Measurements from ENCODE around the gene SH2D4B. TPM values are rescaled to one million over a fixed set of nuclear protein-coding genes. Genes with fewer than 3 reads are reported as not detected.

Gene SH2D4B
- total RNA-seq, 1 experiment from 2014 or later, result 0.22 TPM

- no peak overlapping the region for H2AFZ ChIP-seq (ENCODE audit: low read depth, low read length, poor library complexity, severe bottlenecking)
- H3K4me2 ChIP-seq (ENCODE audit: low read length), result no peak overlapping the region
- no peaks in the 10 kb centered on the region for H3K27me3 ChIP-seq (ENCODE audit: insufficient read depth, low read length)
- intact Hi-C loops (cut with micrococcal nuclease), result loop anchor here (10.0 kb wide), 1 partner anchor 205 kb away; no protein-coding TSS in a partner anchor
- no peak overlapping the region for H3K27ac ChIP-seq (ENCODE audit: low read depth, low read length)
- RAD21 ChIA-PET (ENCODE audit: low non-redundant PET in 1 of 2, low total read pairs in 2 of 2, uncharacterized antibody in 2 of 2, unreplicated experiment in 2 of 2), result no interaction called here
- POLR2A ChIA-PET, result no interaction called here
- no peaks in the 10 kb centered on the region for H4K20me1 ChIP-seq (ENCODE audit: insufficient read depth)
- H3K79me2 ChIP-seq (ENCODE audit: insufficient read depth, low read length), result no peaks in the 10 kb centered on the region
- DNase-seq (ENCODE audit: low read depth, low spot score) (no peak), ATAC-seq (no peak)
- no peaks in the 10 kb centered on the region for H3K36me3 ChIP-seq (ENCODE audit: control insufficient read depth in 1 of 2, insufficient read depth in 2 of 2, low read length in 2 of 2)
- no peak overlapping the region for H3K4me3 ChIP-seq (replicated peaks in 1 of 2; ENCODE audit: low read depth in 1 of 2, low read length in 2 of 2)
- H3K9me3 ChIP-seq (ENCODE audit: control insufficient read depth in 1 of 2, insufficient read depth in 1 of 2, low read depth in 1 of 2, low read length in 2 of 2), result no peaks in the 10 kb centered on the region
- CTCF ChIA-PET, result no interaction called here
- H3K9ac ChIP-seq (ENCODE audit: low read length), result no peak overlapping the region
- no peaks in the 10 kb centered on the region for H3K9me2 ChIP-seq (ENCODE audit: insufficient read depth)
- no peaks in the 10 kb centered on the region for H3K4me1 ChIP-seq (ENCODE audit: control insufficient read depth in 1 of 2, insufficient read depth in 2 of 2, low read length in 2 of 2)
- TF ChIP-seq ATF3 (IDR thresholded peaks at IDR 0.05) (no peak), ZBTB33 (IDR thresholded peaks at IDR 0.05; ENCODE audit: extremely low read depth, insufficient replicate concordance, low read length) (no peak), SRF (IDR thresholded peaks at IDR 0.05; ENCODE audit: low read depth) (no peak), EZH2phosphoT487 (IDR thresholded peaks at IDR 0.05; ENCODE audit: borderline replicate concordance) (no peak)
- BruUV-seq (replicated peaks), result no TSS peak
Observed at GRCh38 chr10:80589726-80590373, 52.1 kb downstream of the SH2D4B start.

GRCh38 chr10:80590585-80591125, 53.0 kb downstream of the SH2D4B start:
- Histone ChIP-seq H3K9me2 (ENCODE audit: insufficient read depth) (no peaks in the 10 kb centered on the region), H3K27me3 (ENCODE audit: insufficient read depth, low read length) (no peaks in the 10 kb centered on the region), H3K79me2 (ENCODE audit: insufficient read depth, low read length) (no peaks in the 10 kb centered on the region), H3K27ac (ENCODE audit: low read depth, low read length) (no peak overlapping the region), H3K36me3 (ENCODE audit: control insufficient read depth in 1 of 2, insufficient read depth in 2 of 2, low read length in 2 of 2) (no peaks in the 10 kb centered on the region), H3K9ac (ENCODE audit: low read length) (no peak overlapping the region), H3K9me3 (ENCODE audit: control insufficient read depth in 1 of 2, insufficient read depth in 1 of 2, low read depth in 1 of 2, low read length in 2 of 2) (no peaks in the 10 kb centered on the region), H3K4me1 (ENCODE audit: control insufficient read depth in 1 of 2, insufficient read depth in 2 of 2, low read length in 2 of 2) (no peaks in the 10 kb centered on the region), H2AFZ (ENCODE audit: low read depth, low read length, poor library complexity, severe bottlenecking) (no peak overlapping the region), H4K20me1 (ENCODE audit: insufficient read depth) (no peaks in the 10 kb centered on the region), H3K4me3 (replicated peaks in 1 of 2; ENCODE audit: low read depth in 1 of 2, low read length in 2 of 2) (no peak overlapping the region), H3K4me2 (ENCODE audit: low read length) (no peak overlapping the region)
- POLR2A ChIA-PET, result no interaction called here
- no peak for DNase-seq (ENCODE audit: low read depth, low spot score)
- CTCF ChIA-PET, result no interaction called here
- BruUV-seq (replicated peaks), result no TSS peak
- intact Hi-C loops (cut with micrococcal nuclease), result loop anchor here (10.0 kb wide), 1 partner anchor 206 kb away; no protein-coding TSS in a partner anchor
- ATAC-seq, result no peak
- RAD21 ChIA-PET (ENCODE audit: low non-redundant PET in 1 of 2, low total read pairs in 2 of 2, uncharacterized antibody in 2 of 2, unreplicated experiment in 2 of 2), result no interaction called here
- TF ChIP-seq ZFX (IDR thresholded peaks at IDR 0.05), result no peak
- TF ChIP-seq CEBPB (IDR thresholded peaks at IDR 0.05; ENCODE audit: low read depth), result no peak
- no peak for TF ChIP-seq CTCF (IDR thresholded peaks at IDR 0.05 in 2 of 3, conservative IDR thresholded peaks at IDR 0.05 in 1 of 3; ENCODE audit: borderline replicate concordance in 1 of 3, insufficient read depth in 1 of 3, low read depth in 2 of 3, low read length in 2 of 3)
- no peak for TF ChIP-seq ELF1 (IDR thresholded peaks at IDR 0.05; ENCODE audit: borderline replicate concordance, low read depth)
- TF ChIP-seq RAD21 (IDR thresholded peaks at IDR 0.05; ENCODE audit: low read depth), result no peak
- TF ChIP-seq REST (IDR thresholded peaks at IDR 0.05; ENCODE audit: low read depth), result no peak
- no peak for TF ChIP-seq POLR2AphosphoS5 (IDR thresholded peaks at IDR 0.05; ENCODE audit: low read depth, low read length)
